Measurements from ENCODE around the gene ATP2A3.

DNA sequence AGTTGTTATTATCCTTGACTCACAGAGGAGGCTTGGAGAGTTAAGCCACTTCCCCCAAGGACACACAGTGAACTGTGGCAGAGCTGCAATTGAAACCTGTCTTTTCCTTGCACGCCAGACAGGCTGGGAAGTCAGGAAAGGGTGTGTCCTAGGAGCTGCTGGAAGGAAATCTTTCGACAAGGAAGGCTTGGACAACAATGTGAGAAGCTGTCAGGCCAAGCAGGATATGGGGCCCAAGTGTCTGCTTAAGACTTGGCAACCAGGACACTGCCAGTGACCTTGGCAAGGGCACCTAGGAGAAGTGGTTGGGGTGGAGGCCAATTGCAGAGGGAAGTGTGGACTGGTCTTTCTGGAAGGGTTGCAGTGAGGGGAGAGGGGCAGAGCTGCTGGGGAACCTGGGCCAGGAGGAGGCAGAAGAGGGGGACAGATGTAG lies 69.3 kb downstream of the ATP2A3 start:
- TF ChIP-seq, protein P1, sequence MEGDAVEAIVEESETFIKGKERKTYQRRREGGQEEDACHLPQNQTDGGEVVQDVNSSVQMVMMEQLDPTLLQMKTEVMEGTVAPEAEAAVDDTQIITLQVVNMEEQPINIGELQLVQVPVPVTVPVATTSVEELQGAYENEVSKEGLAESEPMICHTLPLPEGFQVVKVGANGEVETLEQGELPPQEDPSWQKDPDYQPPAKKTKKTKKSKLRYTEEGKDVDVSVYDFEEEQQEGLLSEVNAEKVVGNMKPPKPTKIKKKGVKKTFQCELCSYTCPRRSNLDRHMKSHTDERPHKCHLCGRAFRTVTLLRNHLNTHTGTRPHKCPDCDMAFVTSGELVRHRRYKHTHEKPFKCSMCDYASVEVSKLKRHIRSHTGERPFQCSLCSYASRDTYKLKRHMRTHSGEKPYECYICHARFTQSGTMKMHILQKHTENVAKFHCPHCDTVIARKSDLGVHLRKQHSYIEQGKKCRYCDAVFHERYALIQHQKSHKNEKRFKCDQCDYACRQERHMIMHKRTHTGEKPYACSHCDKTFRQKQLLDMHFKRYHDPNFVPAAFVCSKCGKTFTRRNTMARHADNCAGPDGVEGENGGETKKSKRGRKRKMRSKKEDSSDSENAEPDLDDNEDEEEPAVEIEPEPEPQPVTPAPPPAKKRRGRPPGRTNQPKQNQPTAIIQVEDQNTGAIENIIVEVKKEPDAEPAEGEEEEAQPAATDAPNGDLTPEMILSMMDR (IDR thresholded peaks at IDR 0.05): no peak
- TF ChIP-seq POLR2A (IDR thresholded peaks at IDR 0.05): no peak
